ENCODE data around the gene CLNK.

The CLNK gene

GRCh38 chr4:10567766-10568165, 116.8 kb downstream of the CLNK start:
- DNase-seq (ENCODE audit: low read depth): no peak
- H3K4me3 ChIP-seq (ENCODE audit: low read length): no peak overlapping the region
- TF ChIP-seq, protein P1, sequence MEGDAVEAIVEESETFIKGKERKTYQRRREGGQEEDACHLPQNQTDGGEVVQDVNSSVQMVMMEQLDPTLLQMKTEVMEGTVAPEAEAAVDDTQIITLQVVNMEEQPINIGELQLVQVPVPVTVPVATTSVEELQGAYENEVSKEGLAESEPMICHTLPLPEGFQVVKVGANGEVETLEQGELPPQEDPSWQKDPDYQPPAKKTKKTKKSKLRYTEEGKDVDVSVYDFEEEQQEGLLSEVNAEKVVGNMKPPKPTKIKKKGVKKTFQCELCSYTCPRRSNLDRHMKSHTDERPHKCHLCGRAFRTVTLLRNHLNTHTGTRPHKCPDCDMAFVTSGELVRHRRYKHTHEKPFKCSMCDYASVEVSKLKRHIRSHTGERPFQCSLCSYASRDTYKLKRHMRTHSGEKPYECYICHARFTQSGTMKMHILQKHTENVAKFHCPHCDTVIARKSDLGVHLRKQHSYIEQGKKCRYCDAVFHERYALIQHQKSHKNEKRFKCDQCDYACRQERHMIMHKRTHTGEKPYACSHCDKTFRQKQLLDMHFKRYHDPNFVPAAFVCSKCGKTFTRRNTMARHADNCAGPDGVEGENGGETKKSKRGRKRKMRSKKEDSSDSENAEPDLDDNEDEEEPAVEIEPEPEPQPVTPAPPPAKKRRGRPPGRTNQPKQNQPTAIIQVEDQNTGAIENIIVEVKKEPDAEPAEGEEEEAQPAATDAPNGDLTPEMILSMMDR (IDR thresholded peaks at IDR 0.05; ENCODE audit: insufficient read depth, low read depth, low read length, missing control alignments): no peak

GRCh38 chr4:10565166-10565780, 119.3 kb downstream of the CLNK start:
- H3K4me3 ChIP-seq (ENCODE audit: low read length): no peak overlapping the region
- DNase-seq (ENCODE audit: low read depth): no peak
- TF ChIP-seq, protein P1 (IDR thresholded peaks at IDR 0.05; ENCODE audit: insufficient read depth, low read depth, low read length, missing control alignments): no peak

DNA sequence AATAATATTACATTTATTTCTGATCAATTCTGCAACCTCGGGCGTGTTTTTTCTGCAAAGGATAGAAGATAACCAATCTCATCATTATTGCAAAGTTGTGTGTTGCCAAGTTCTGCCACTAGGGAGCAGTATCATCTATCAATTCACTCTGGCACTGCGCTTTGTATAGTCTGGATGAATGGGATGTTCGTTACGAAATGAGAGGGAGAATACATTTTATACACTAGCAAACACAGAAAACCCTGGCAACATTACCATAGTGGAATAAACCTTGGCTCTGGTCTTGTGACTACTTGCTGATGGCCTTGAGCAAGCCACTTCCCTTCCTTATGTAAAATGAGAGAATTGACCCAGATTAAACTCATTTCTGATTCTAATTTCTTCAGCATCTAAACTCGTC, 129.9 kb downstream of the CLNK start:
- DNase-seq (ENCODE audit: low read depth): peak; percentile 68
- TF ChIP-seq, protein P1 (IDR thresholded peaks at IDR 0.05; ENCODE audit: insufficient read depth, low read depth, low read length, missing control alignments): peak; percentile 86
- no peak overlapping the region for H3K4me3 ChIP-seq (ENCODE audit: low read length)

DNA sequence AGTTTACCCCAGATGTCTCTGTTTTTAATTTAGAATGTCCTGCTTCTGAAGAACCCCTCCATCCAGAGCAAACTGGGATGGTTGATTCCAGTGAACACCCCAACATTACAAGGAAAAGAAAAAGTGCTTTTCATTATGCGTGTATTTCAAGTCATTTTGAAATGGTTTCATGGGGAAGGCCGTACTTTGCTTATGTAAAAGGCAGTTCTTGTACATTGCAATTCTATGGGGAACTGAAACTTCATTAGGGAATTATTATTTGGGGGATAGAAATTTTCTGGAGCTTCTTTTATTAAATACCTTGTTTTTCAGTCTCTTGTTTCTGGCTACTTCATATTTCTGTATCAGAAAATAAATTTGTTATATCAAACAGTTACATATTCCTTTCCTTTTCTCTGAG, 130.4 kb downstream of the CLNK start:
- H3K4me3 ChIP-seq (ENCODE audit: low read length): no peak overlapping the region
- TF ChIP-seq, protein P1 (IDR thresholded peaks at IDR 0.05; ENCODE audit: insufficient read depth, low read depth, low read length, missing control alignments): no peak

DNA sequence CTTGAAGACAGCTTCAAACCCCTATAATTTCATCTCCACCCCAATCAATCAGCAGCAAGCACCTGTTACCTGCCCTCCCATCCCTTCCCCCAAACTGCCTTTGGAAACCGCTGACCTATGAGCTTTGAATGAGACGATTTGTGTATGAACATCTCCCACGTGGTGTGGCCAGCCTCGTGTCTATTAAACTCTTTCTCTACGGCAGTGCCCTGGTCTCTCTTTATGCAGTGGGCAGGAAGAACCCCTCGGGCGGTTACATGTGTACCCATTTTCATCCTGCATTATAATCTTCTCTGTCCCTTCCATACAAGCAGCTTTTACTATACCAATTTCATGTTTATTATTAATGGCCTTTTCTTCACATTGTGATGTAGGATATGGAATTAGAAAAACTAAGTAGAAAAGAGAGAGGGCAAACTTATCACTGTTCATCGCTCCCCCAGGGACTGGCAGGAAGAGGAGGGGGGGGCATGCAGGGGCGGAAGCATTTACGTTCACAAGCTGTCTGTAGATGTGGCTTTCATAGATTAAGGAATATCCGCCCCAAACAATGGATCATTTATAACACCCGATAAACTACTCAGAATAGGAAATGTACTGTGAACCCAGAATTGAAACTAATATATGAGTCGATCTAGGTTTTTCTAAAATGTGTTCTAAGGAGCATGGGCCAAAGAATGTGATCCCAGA, 131.8 kb downstream of the CLNK start:
- TF ChIP-seq, protein P1 (IDR thresholded peaks at IDR 0.05; ENCODE audit: insufficient read depth, low read depth, low read length, missing control alignments): no peak
- DNase-seq (ENCODE audit: low read depth): no peak
- no peak overlapping the region for H3K4me3 ChIP-seq (ENCODE audit: low read length)

More for the DNA sequence above, 130.4 kb downstream of the CLNK start:
- DNase-seq (ENCODE audit: low read depth): no peak

GRCh38 chr4:10535912-10536311, 148.7 kb downstream of the CLNK start:
- TF ChIP-seq, protein P1 (IDR thresholded peaks at IDR 0.05; ENCODE audit: insufficient read depth, low read depth, low read length, missing control alignments): no peak
- H3K4me3 ChIP-seq (ENCODE audit: low read length): no peak overlapping the region
- no peak for DNase-seq (ENCODE audit: low read depth)

- TF ChIP-seq, protein P1 (IDR thresholded peaks at IDR 0.05; ENCODE audit: insufficient read depth, low read depth, low read length, missing control alignments): no peak
- H3K4me3 ChIP-seq (ENCODE audit: low read length): no peak overlapping the region
- DNase-seq (ENCODE audit: low read depth): no peak
These were observed 149.7 kb downstream of the CLNK start for GRCh38 chr4:10534820-10535219.
